Measurements from ENCODE around the gene SRSF12. TPM values are rescaled to one million over a fixed set of nuclear protein-coding genes. Genes with fewer than 3 reads are reported as not detected.

Gene SRSF12
- total RNA-seq: 10 to 100 TPM in 1 of 4 donors, 1 to 10 TPM in 1, not detected in 2; 2.8 to 12.7 TPM

- H3K27me3 ChIP-seq: no peaks in the 10 kb centered on the region
- H3K4me3 ChIP-seq: peak within 1 kb of the TSS; percentile 42 to 65
- H3K36me3 ChIP-seq: no peaks in the 10 kb centered on the region
- no peaks in the 10 kb centered on the region for H3K9me3 ChIP-seq
- H3K27ac ChIP-seq: peak within 1 kb of the TSS; percentile 1 to 26
- H3K4me1 ChIP-seq: no peaks in the 10 kb centered on the region
- peak in 1 of 2 donors; percentile 28 for DNase-seq
- intact Hi-C loops (cut with DNase I; ENCODE audit: low total_unique reads): no loop called here
- TF ChIP-seq CTCF (IDR thresholded peaks at IDR 0.05): peak in 1 of 4 experiments; percentile 10
- no peak for TF ChIP-seq POLR2A (IDR thresholded peaks at IDR 0.05)
Measured at GRCh38 chr6:89117211-89118108, at the start of gene SRSF12. Gene SRSF12, minus strand, starts transcription at chr6:89118071. Its CDS starts 184 bp downstream, at chr6:89117887.

- no peaks in the 10 kb centered on the region for H3K4me1 ChIP-seq
- no peaks in the 10 kb centered on the region for H3K36me3 ChIP-seq
- no peaks in the 10 kb centered on the region for H3K27me3 ChIP-seq
- peak; percentile 28 to 29 for DNase-seq
- no peak overlapping the region for H3K4me3 ChIP-seq
- TF ChIP-seq POLR2A (IDR thresholded peaks at IDR 0.05) (no peak), CTCF (IDR thresholded peaks at IDR 0.05) (no peak)
- no peaks in the 10 kb centered on the region for H3K9me3 ChIP-seq
- intact Hi-C loops (cut with DNase I; ENCODE audit: low total_unique reads): no loop called here
- peak overlapping the region; percentile 71 to 74 for H3K27ac ChIP-seq
Measured at GRCh38 chr6:89162047-89162371, 44.1 kb upstream of the SRSF12 start.

- no peaks in the 10 kb centered on the region for H3K9me3 ChIP-seq
- no peak for TF ChIP-seq POLR2A (IDR thresholded peaks at IDR 0.05)
- no peak for TF ChIP-seq CTCF (IDR thresholded peaks at IDR 0.05)
- no peak overlapping the region for H3K4me3 ChIP-seq
- no peaks in the 10 kb centered on the region for H3K36me3 ChIP-seq
- peak overlapping the region; percentile 71 to 74 for H3K27ac ChIP-seq
- intact Hi-C loops (cut with DNase I; ENCODE audit: low total_unique reads): no loop called here
- no peaks in the 10 kb centered on the region for H3K27me3 ChIP-seq
- DNase-seq: no peak
- H3K4me1 ChIP-seq: no peaks in the 10 kb centered on the region
Measured at GRCh38 chr6:89161326-89162046, 43.6 kb upstream of the SRSF12 start.

GRCh38 chr6:89160331-89161092 is 42.6 kb upstream of the SRSF12 start:
- intact Hi-C loops (cut with DNase I; ENCODE audit: low total_unique reads): no loop called here
- TF ChIP-seq CTCF (IDR thresholded peaks at IDR 0.05) (no peak), POLR2A (IDR thresholded peaks at IDR 0.05) (no peak)
- no peaks in the 10 kb centered on the region for H3K27me3 ChIP-seq
- no peak for DNase-seq
- H3K27ac ChIP-seq: peak overlapping the region in 1 of 2 donors; percentile 71
- no peak overlapping the region for H3K4me3 ChIP-seq
- H3K4me1 ChIP-seq: no peaks in the 10 kb centered on the region
- no peaks in the 10 kb centered on the region for H3K9me3 ChIP-seq
- H3K36me3 ChIP-seq: no peaks in the 10 kb centered on the region
